ENCODE data around the gene BEGAIN.

DNA sequence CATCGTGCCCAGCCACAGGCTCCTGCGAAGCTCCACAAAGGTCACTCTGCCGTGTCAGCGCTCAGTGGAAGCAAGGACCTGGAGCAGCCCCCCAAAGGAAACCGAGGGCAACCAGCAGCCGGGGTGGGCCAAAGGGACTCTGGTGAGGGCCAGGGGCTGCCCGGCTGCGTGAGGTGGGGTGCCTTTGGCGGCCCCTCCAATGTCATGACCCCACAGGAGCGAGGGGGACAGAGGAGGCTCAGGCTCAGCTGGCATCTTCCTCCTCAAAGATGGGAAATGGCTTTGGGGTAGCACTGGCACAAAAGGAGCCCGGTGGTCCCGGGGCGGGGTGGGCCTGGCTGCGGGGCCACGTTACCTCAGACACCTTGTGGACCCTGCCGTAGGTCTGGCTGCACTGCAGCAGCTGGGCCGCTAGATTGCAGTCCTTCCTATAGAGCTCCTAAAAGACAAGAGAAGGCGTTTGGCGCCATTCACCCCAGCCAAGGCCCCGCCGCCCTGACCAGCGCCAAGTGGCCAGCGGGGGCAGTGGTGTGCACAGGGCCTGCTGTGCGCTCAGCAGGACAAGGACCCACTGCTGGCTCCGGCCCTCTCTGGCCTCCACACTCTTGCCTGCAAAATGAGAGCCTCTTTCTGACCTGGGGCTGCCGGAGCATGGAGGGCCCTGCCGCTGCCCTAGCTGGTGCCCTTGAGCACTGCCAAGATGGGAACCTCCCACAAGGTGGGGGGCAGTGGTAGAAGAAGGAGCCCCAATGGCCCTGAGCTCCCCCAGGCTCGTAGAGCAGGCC is 46.9 kb downstream of the BEGAIN start:
- TF ChIP-seq, protein P1, sequence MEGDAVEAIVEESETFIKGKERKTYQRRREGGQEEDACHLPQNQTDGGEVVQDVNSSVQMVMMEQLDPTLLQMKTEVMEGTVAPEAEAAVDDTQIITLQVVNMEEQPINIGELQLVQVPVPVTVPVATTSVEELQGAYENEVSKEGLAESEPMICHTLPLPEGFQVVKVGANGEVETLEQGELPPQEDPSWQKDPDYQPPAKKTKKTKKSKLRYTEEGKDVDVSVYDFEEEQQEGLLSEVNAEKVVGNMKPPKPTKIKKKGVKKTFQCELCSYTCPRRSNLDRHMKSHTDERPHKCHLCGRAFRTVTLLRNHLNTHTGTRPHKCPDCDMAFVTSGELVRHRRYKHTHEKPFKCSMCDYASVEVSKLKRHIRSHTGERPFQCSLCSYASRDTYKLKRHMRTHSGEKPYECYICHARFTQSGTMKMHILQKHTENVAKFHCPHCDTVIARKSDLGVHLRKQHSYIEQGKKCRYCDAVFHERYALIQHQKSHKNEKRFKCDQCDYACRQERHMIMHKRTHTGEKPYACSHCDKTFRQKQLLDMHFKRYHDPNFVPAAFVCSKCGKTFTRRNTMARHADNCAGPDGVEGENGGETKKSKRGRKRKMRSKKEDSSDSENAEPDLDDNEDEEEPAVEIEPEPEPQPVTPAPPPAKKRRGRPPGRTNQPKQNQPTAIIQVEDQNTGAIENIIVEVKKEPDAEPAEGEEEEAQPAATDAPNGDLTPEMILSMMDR (IDR thresholded peaks at IDR 0.05), result no peak
- TF ChIP-seq POLR2A (IDR thresholded peaks at IDR 0.05) (no peak), EP300 (IDR thresholded peaks at IDR 0.05) (no peak), POLR2AphosphoS5 (IDR thresholded peaks at IDR 0.05) (no peak)

All from suprapubic skin (tissue), 4 donors.